GM13976 (cell line): Measurements from ENCODE around the gene SLX4.
"Not testable (repeated sequence)": the region's sequence is repeated elsewhere in the genome, so short reads cannot be mapped to it uniquely, and the experiment has no call there.

Source experiments
- DNase-seq: peaks from one replicate; pipeline ENCODE4 v3.0.0; 2012; ENCODE audit warnings: low spot score
- in situ Hi-C: fragments of 300-500 bp; cut with MboI; formaldehyde crosslinking; loops from one replicate; pipeline ENCODE4 v1.12.0; 2022; ENCODE audit warnings: low sequenced_read_pairs, mixed read lengths, inconsistent platforms; ENCODE audit not compliant: unreplicated experiment
- TF ChIP-seq, protein P1 (sequence below): IDR thresholded peaks from 2 replicates; pipeline ENCODE4 v1.5.1; 2012; ENCODE audit warnings: borderline replicate concordance, mild to moderate bottlenecking; ENCODE audit not compliant: insufficient read depth; ENCODE audit errors: extremely low read depth, missing control alignments, control extremely low read depth

Gene SLX4

DNA sequence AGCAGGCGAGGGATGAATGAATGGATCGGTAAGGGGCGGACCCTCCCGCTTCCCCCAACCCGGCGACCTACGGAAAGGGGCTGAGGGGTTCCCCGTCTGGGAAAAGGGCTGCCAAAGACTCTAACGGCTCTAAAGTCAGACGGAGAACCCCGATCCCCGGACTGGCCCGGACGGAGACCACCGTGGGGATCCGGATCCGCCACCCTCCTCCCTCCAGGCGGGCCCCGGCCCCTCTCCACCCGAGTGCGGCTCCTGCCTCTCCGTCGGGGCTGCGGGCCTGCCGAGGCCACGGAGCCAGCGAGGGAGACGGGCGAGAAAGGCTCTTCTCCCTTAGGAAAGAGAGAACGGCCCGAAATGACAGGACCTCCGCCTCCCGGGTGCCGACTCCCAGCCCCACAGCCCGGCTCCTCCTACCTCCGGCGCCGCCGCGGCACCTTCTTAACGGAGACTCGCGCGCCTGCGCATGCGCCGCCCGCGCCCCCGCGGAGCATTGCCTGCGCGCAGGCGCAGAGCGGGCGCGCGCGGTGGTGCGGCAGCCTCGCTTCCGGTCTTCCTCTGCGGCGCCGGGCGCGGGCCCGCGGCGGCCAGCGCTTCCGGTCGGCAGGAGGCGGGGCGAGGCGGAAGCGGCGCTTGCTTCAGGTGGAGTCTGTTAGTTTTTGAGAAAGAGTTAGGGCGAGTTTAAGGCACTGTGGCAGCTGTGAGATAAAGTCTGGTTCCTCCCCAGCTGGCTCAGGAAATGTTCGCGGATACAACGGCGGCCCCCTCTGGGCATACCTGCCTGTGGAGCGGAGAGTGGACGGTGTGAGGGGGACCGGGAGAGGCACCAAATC, at the start of gene SLX4:
Gene SLX4, minus strand, starts transcription at position 461 of the 830 bp plus-strand sequence. CDS start 2,642 bp downstream, outside the sequence.
- TF ChIP-seq, protein P1, sequence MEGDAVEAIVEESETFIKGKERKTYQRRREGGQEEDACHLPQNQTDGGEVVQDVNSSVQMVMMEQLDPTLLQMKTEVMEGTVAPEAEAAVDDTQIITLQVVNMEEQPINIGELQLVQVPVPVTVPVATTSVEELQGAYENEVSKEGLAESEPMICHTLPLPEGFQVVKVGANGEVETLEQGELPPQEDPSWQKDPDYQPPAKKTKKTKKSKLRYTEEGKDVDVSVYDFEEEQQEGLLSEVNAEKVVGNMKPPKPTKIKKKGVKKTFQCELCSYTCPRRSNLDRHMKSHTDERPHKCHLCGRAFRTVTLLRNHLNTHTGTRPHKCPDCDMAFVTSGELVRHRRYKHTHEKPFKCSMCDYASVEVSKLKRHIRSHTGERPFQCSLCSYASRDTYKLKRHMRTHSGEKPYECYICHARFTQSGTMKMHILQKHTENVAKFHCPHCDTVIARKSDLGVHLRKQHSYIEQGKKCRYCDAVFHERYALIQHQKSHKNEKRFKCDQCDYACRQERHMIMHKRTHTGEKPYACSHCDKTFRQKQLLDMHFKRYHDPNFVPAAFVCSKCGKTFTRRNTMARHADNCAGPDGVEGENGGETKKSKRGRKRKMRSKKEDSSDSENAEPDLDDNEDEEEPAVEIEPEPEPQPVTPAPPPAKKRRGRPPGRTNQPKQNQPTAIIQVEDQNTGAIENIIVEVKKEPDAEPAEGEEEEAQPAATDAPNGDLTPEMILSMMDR: no peak
- DNase-seq: peak; percentile 100
- in situ Hi-C loops: no loop called here

DNA sequence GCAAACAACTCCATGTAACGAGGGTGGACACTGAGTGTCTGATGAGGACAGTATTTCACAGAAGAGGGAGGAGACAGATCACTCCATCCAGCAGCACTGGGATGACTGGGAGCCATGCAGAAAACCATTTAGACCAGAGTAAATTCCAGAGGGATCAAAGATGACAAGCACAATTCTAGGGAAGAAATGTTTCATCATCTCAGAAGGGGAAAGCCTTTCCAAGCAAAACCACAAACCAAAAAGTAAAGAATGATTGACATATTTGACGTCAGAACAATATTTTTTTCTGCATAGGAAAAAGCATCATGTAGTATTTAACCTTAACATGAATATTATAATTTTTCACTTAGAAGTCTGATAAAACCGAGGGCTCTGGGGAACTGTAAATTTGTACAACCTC, 47.8 kb upstream of the SLX4 start:
- TF ChIP-seq, protein P1: no peak
- no peak for DNase-seq
- in situ Hi-C loops: loop anchor here (10.0 to 25.0 kb wide), 2 partner anchors 64 to 122 kb away; no protein-coding TSS in a partner anchor

GRCh38 chr16:3656491-3657468, 45.4 kb upstream of the SLX4 start:
- in situ Hi-C loops: loop anchor here (10.0 to 25.0 kb wide), 2 partner anchors 62 to 119 kb away; no protein-coding TSS in a partner anchor
- TF ChIP-seq, protein P1: no peak
- no peak for DNase-seq

DNA sequence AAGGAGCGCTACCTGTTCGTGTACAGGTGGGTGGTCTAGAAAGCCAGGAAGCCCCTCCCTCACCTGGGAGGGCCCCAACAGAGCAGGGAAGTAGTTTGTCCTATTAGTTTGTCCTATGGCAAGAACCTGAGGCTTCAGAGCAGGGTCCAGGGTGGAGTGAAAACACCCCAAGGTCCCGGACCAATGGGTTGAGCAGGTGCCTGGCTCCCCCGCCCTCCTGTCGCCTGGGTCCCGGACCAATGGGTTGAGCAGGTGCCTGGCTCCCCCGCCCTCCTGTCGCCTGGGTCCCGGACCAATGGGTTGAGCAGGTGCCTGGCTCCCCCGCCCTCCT, 44.7 kb upstream of the SLX4 start:
- in situ Hi-C loops: loop anchor here (10.0 to 25.0 kb wide), 2 partner anchors 61 to 119 kb away; no protein-coding TSS in a partner anchor
- DNase-seq: not testable (repeated sequence)

GRCh38 chr16:3655396-3656159, 44.2 kb upstream of the SLX4 start:
- no peak for DNase-seq
- TF ChIP-seq, protein P1: no peak
- in situ Hi-C loops: loop anchor here (10.0 to 25.0 kb wide), 2 partner anchors 61 to 118 kb away; no protein-coding TSS in a partner anchor

DNA sequence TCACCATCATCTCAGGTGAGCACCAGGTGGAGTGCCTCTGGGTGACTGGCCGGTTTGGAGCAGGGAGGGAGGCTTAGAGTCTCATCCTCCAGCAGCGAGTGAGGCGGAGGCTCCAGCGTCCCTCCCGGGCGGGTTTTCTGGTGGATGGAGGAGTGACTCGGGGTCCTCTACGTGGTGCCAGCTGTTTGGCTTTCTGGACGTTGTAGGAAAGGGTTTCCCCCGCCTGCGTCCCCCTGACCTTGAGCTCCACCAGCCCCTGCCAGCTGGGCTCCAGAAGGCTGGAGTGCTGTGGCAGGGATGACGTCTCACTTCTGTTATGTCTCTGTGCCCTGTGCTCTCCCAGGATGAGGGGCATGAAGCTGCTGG, 43.6 kb upstream of the SLX4 start:
- in situ Hi-C loops: loop anchor here (10.0 to 25.0 kb wide), 2 partner anchors 60 to 118 kb away; no protein-coding TSS in a partner anchor
- no peak for DNase-seq
- TF ChIP-seq, protein P1: no peak
